Thyroid gland (tissue), 4 donors: ENCODE data around the gene ABHD1.

Experiments
- CTCF ChIP-seq, 6 experiments: fragments of 200-600 bp in 3 of 6; fragments of 450-650 bp in 3 of 6; sonication (generic) in 3 of 6; IDR thresholded peaks; one replicate each; pipeline ENCODE4 v1.5.1; 2016 to 2019; ENCODE audit warnings: antibody characterized with exemption in 6 of 6, mild to moderate bottlenecking in 2 of 6, inconsistent platforms in 1 of 6, moderate library complexity in 1 of 6
- POLR2A ChIP-seq, 2 donors: fragments of 450-650 bp; IDR thresholded peaks; one replicate each; pipeline ENCODE4 v1.6.1; 2017; ENCODE audit warnings: antibody characterized with exemption in 2 of 2, mild to moderate bottlenecking in 2 of 2, moderate library complexity in 1 of 2

- TF ChIP-seq CTCF (IDR thresholded peaks at IDR 0.05) (no peak), POLR2A (IDR thresholded peaks at IDR 0.05) (no peak)
Measured at GRCh38 chr2:27095427-27095744, 28.2 kb upstream of the ABHD1 start.
